ENCODE measurements around the gene LIMS2. TPM values are rescaled to one million over a fixed set of nuclear protein-coding genes. Genes with fewer than 3 reads are reported as not detected.

The LIMS2 gene, protein sequence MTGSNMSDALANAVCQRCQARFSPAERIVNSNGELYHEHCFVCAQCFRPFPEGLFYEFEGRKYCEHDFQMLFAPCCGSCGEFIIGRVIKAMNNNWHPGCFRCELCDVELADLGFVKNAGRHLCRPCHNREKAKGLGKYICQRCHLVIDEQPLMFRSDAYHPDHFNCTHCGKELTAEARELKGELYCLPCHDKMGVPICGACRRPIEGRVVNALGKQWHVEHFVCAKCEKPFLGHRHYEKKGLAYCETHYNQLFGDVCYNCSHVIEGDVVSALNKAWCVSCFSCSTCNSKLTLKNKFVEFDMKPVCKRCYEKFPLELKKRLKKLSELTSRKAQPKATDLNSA
- 11.2 and 20.9 TPM in 2 replicates for total RNA-seq

DNA sequence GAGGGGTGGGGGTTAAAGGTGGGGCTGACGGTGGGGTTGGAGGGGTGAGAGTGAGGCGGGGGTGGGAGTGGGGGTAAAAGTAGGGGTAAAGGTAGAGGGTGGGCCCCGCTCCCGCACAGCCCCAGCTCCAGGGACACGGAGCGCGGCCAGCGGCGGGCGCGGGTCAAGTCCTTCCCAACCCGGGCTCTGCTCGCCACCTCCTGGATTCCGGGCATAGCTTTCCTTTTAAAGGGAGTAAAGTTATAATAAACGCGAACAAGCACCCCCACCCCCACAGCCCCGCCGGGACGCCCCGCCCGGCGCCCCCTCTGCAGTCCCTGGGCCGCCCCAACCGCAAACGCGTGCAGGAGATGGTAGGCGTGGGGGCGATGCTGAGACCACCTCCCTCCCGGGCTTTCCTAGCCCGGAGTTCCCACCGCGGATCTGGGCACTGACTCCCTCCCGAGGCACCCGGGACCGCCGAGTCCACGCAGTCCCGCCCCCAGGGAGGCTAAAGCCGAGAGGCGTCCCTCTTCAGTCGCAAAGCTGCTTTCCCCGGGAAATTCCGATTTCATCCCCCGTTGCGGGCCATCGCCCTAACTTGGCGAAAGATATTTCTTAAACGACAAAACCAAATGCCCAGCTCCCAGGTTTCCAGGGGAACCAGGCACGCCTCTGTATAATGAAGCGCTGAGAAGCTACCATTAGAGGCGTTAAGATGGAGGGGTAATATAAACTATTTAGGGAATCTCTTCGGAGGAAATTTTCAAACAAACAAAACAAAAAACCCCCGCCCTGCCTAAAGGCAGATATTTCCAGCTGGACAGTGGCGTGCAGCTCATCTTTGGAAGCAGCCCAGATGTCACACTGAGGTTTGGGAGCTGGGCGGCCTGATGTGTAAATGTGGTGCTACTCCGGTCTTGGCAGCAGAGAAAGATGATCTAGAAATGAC is at the start of gene LIMS2:
TSS of gene LIMS2 (minus strand) at position 200 of the 931 bp plus-strand sequence. CDS start 506 bp downstream, outside the sequence.

DNA sequence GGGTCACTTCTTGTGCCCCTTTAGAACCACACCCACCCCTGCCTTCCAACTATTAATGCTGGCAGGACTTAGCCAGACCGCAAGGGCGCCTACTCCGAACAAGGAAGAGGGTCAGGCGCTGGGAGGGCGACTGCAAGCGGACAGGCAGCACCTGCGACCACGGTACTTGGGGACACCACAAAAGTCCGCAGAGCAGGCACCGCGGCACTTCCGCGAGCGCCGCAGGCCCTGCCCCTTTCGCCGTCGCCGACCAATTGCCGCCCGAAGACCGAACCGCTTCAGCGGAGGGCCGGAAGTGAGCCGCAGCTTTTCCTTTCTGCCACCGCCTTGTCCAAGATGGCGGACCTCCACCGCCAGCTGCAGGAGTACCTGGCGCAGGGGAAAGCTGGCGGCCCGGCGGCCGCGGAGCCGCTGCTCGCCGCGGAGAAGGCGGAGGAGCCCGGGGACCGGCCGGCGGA is 25.9 kb upstream of the LIMS2 start, which contains the start of gene SFT2D3:
TSS of gene SFT2D3 (plus strand) at position 305 of the 458 bp plus-strand sequence. CDS start at position 337, 32 bp downstream.

DNA sequence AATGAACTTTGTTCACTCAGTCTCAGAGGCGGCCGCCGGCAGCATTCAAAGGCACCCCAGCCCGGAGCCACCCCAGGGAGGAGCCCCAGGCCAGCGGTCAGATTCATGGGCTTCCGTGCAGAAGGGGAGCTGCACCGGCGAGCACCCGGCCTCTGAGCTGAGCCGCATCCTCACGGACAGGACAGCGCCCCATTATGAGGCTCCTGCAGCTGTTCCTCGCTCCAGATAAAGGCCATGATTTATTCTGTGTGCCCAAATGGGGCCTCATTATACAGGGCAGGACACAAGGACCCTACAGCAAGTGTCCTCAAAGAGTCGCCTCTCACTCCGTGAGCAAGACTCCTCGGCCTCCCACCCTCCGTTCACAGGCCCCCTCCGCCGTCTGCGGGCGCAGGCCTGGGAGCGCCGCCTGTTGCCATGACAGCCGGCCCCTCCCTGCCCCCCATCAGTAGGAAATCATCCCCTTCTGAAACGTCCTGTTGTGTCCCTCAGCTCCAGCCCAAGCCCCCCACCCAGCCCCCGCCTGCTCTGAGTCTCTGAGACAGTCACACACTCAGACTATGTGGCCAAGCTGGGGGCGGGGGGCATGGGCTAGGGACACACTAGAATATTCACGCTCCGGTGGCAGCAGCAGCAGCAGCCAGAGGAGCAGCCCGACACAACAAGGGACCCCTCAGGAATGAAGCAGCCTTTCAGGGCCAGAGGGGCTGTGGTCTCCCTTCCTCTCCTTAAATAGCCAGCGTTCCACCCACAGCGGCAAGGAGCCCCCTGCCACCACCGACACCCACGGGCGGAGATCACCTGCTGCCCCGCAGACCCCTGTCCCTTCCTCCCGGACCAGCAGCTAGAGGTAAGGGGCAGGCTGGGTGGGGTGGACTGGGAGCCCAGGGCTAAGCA is 29.7 kb downstream of the LIMS2 start, which contains the start of gene GPR17:
TSS of gene GPR17 (plus strand) at position 759 of the 897 bp plus-strand sequence. CDS start 4,583 bp downstream, outside the sequence.

Other genes with a start within 250 kb of the LIMS2 start
- gene IWS1, start 149.0 kb downstream of the LIMS2 start, total RNA-seq, result 29.1 and 49.3 TPM in 2 replicates
- gene MYO7B, start 139.8 kb downstream of the LIMS2 start, total RNA-seq, result under 0.01 and 0.06 TPM in 2 replicates
- gene GPR17, start 29.4 kb downstream of the LIMS2 start, total RNA-seq, result not detected in 2 replicates
- 2.1 and 2.6 TPM in 2 replicates for gene SFT2D3, start 26.0 kb upstream of the LIMS2 start, total RNA-seq
- gene WDR33, start 135.6 kb upstream of the LIMS2 start, total RNA-seq, result 16.7 and 59.1 TPM in 2 replicates
- 16.0 and 33.9 TPM in 2 replicates for gene POLR2D, start 182.6 kb upstream of the LIMS2 start, total RNA-seq
- 12.3 and 24.2 TPM in 2 replicates for gene AMMECR1L, start 210.4 kb upstream of the LIMS2 start, total RNA-seq